Calu3 (cell line): ENCODE results near the gene CBX4. TPM values are rescaled to one million over a fixed set of nuclear protein-coding genes. Genes with fewer than 3 reads are reported as not detected.

Experiments
- BruUV-seq: library from RNA; stranded (reverse); fragments of 400-500 nt; replicated peaks from 2 replicates; lab custom pipeline; 2021; lab: Mats Ljungman, UMichigan
- CTCF ChIA-PET: fragments of 300-600 bp; sonication (Branson Sonifier 250); formaldehyde crosslinking; loops from one replicate; lab custom pipeline; 2022; ENCODE audit warnings: antibody characterized with exemption; lab: Charles Lee
- DNase-seq: peaks from one replicate; pipeline ENCODE4 v3.0.0; 2022
- H3K27ac Mint-ChIP-seq: one replicate; pipeline ENCODE4 v1.8.0; 2022; ENCODE audit warnings: mixed read lengths; ENCODE audit not compliant: unreplicated experiment
- H3K27me3 Mint-ChIP-seq: one replicate; pipeline ENCODE4 v1.8.0; 2022; ENCODE audit warnings: mixed read lengths; ENCODE audit not compliant: unreplicated experiment
- H3K36me3 Mint-ChIP-seq: one replicate; pipeline ENCODE4 v1.8.0; 2022; ENCODE audit warnings: mild to moderate bottlenecking, moderate library complexity, mixed read lengths; ENCODE audit not compliant: insufficient read depth, unreplicated experiment
- H3K4me1 Mint-ChIP-seq: one replicate; pipeline ENCODE4 v1.8.0; 2022; ENCODE audit warnings: mild to moderate bottlenecking, low read depth, mixed read lengths; ENCODE audit not compliant: unreplicated experiment
- H3K4me3 Mint-ChIP-seq: one replicate; pipeline ENCODE4 v1.8.0; 2022; ENCODE audit warnings: mild to moderate bottlenecking, low read depth, moderate library complexity, mixed read lengths; ENCODE audit not compliant: unreplicated experiment
- H3K9me3 Mint-ChIP-seq: one replicate; pipeline ENCODE4 v1.8.0; 2022; ENCODE audit warnings: low read depth, mixed read lengths; ENCODE audit not compliant: unreplicated experiment
- intact Hi-C: fragments of 100-400 bp; cut with micrococcal nuclease; formaldehyde crosslinking; loops from one replicate; pipeline ENCODE4 v1.10.0; 2022; ENCODE audit not compliant: unreplicated experiment
- total RNA-seq: library from RNA; stranded (reverse); gene quantifications from 2 replicates; pipeline ENCODE4 v1.2.3, GENCODE V29; 2022
- TF ChIP-seq, protein P1 (sequence below): fragments of 200-600 bp; IDR thresholded peaks from one replicate; pipeline ENCODE4 v1.8.0; 2022; ENCODE audit warnings: antibody characterized with exemption; ENCODE audit not compliant: unreplicated experiment

CBX4 gene
- total RNA-seq, 1 experiment from 2014 or later, result 40.2 TPM

DNA sequence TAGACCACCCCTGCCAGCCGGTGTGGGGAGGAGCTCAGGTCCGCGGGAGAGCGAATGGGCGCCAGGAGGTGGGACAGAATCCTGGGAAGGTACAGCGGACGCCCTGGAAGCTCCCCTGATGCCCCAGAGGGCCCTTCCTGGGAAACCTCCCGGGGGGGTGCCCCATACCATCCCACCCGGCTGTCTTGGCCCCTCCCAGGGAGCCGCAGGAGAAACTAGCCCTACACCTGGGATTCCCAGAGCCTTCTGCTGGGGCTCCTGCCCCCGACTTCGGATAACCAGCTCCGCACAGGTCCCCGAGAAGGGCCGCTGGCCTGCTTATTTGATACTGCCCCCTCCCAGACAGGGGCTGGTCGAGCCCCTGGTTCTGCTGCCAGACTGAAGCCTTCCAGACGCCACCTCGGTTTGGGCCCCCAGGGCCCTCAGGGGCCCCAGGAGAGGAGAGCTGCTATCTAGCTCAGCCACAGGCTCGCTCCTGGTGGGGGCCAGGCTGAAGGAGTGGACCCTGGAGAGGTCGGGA is 3.0 kb upstream of the CBX4 start:
- H3K27ac Mint-ChIP-seq, result no peak overlapping the region
- no peak for DNase-seq
- peaks cover 50% of the 10 kb centered on the region for H3K36me3 Mint-ChIP-seq
- CTCF ChIA-PET, result interaction anchor here (0.6 kb wide), 1 partner anchor 781 kb away, joined by 6 read pairs; no protein-coding TSS in a partner anchor
- H3K4me1 Mint-ChIP-seq, result peaks cover under 1% of the 10 kb centered on the region
- TF ChIP-seq, protein P1, sequence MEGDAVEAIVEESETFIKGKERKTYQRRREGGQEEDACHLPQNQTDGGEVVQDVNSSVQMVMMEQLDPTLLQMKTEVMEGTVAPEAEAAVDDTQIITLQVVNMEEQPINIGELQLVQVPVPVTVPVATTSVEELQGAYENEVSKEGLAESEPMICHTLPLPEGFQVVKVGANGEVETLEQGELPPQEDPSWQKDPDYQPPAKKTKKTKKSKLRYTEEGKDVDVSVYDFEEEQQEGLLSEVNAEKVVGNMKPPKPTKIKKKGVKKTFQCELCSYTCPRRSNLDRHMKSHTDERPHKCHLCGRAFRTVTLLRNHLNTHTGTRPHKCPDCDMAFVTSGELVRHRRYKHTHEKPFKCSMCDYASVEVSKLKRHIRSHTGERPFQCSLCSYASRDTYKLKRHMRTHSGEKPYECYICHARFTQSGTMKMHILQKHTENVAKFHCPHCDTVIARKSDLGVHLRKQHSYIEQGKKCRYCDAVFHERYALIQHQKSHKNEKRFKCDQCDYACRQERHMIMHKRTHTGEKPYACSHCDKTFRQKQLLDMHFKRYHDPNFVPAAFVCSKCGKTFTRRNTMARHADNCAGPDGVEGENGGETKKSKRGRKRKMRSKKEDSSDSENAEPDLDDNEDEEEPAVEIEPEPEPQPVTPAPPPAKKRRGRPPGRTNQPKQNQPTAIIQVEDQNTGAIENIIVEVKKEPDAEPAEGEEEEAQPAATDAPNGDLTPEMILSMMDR, result no peak
- H3K9me3 Mint-ChIP-seq, result no peaks in the 10 kb centered on the region
- H3K27me3 Mint-ChIP-seq, result peaks cover 38% of the 10 kb centered on the region
- H3K4me3 Mint-ChIP-seq, result peak overlapping the region; percentile 64
- BruUV-seq, result no TSS peak
- intact Hi-C loops, result no loop called here

DNA sequence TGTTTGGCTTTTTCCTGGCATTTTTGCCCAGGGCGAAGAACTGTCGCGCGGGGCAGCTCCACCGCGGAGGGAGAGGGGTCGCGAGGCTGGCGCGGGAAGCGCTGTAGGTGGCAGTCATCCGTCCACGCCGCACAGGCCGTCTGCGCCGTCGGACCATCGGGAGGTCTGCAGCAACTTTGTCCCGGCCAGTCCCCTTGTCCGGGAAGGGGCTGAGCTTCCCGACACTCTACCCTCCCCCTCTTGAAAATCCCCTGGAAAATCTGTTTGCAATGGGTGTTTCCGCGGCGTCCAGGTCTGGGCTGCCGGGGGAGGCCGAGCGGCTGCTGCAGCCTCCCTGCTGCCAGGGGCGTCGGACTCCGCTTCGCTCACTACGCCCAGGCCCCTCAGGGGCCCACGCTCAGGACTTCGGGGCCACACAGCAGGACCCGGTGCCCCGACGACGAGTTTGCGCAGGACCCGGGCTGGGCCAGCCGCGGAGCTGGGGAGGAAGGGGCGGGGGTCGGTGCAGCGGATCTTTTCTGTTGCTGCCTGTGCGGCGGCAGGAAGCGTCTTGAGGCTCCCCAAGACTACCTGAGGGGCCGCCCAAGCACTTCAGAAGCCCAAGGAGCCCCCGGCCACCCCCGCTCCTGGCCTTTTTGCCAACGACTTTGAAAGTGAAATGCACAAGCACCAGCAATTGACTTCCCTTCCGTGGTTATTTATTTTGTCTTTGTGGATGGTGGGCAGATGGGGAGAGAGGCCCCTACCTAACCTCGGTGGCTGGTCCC is 2.3 kb upstream of the CBX4 start:
- H3K4me1 Mint-ChIP-seq, result peaks cover 7% of the 10 kb centered on the region
- no peak for DNase-seq
- intact Hi-C loops, result no loop called here
- BruUV-seq, result no TSS peak
- TF ChIP-seq, protein P1, result no peak
- H3K9me3 Mint-ChIP-seq, result no peaks in the 10 kb centered on the region
- peaks cover 38% of the 10 kb centered on the region for H3K27me3 Mint-ChIP-seq
- CTCF ChIA-PET, result interaction anchor here (0.6 to 2.7 kb wide), 2 partner anchors 152 to 780 kb away, joined by 6 to 10 read pairs; no protein-coding TSS in a partner anchor
- H3K27ac Mint-ChIP-seq, result no peak overlapping the region
- peaks cover 56% of the 10 kb centered on the region for H3K36me3 Mint-ChIP-seq
- peak overlapping the region; percentile 85 for H3K4me3 Mint-ChIP-seq

DNA sequence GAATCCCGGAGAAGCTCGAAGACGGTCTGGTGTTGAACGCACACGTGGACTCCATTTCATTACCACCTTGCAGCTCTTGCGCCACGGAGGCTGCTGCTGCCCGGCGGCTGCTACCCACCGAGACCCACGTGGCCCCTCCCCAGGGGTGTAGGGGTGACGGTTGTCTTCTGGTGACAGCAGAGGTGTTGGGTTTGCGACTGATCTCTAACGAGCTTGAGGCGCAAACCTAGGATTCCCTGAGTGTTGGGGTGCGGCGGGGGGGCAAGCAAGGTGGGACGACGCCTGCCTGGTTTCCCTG is 1.7 kb upstream of the CBX4 start:
- H3K4me1 Mint-ChIP-seq, result peaks cover 10% of the 10 kb centered on the region
- peak overlapping the region; percentile 85 for H3K4me3 Mint-ChIP-seq
- TF ChIP-seq, protein P1, result no peak
- no peaks in the 10 kb centered on the region for H3K9me3 Mint-ChIP-seq
- DNase-seq, result no peak
- intact Hi-C loops, result no loop called here
- BruUV-seq, result no TSS peak
- peak overlapping the region; percentile 80 for H3K27ac Mint-ChIP-seq
- peaks cover 38% of the 10 kb centered on the region for H3K27me3 Mint-ChIP-seq
- H3K36me3 Mint-ChIP-seq, result peaks cover 61% of the 10 kb centered on the region
- CTCF ChIA-PET, result interaction anchor here (0.6 to 2.8 kb wide), 4 partner anchors 24 to 153 kb away, joined by 4 to 20 read pairs (median 8); partner anchors contain the start of gene CBX8

DNA sequence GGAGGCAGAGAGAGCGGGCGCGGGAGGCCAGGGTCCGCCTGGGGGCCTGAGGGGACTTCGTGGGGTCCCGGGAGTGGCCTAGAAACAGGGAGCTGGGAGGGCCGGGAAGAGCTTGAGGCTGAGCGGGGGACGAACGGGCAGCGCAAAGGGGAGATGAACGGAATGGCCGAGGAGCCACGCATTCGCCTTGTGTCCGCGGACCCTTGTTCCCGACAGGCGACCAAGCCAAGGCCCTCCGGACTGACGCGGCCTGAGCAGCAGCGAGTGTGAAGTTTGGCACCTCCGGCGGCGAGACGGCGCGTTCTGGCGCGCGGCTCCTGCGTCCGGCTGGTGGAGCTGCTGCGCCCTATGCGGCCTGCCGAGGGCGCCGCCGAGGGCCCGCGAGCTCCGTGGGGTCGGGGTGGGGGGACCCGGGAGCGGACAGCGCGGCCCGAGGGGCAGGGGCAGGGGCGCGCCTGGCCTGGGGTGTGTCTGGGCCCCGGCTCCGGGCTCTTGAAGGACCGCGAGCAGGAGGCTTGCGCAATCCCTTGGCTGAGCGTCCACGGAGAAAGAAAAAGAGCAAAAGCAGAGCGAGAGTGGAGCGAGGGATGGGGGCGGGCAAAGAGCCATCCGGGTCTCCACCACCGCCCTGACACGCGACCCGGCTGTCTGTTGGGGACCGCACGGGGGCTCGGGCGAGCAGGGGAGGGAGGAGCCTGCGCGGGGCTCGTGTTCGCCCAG is 1.2 kb upstream of the CBX4 start:
- H3K27ac Mint-ChIP-seq, result peak overlapping the region; percentile 80
- H3K4me1 Mint-ChIP-seq, result peaks cover 10% of the 10 kb centered on the region
- no TSS peak for BruUV-seq
- no peak for DNase-seq
- TF ChIP-seq, protein P1, result no peak
- CTCF ChIA-PET, result interaction anchor here (0.6 to 2.8 kb wide), 7 partner anchors 10 to 153 kb away, joined by 4 to 20 read pairs (median 10); partner anchors contain the start of gene CBX8
- H3K9me3 Mint-ChIP-seq, result no peaks in the 10 kb centered on the region
- peaks cover 38% of the 10 kb centered on the region for H3K27me3 Mint-ChIP-seq
- H3K36me3 Mint-ChIP-seq, result peaks cover 66% of the 10 kb centered on the region
- H3K4me3 Mint-ChIP-seq, result peak overlapping the region; percentile 85
- intact Hi-C loops, result no loop called here
